Calu3 (cell line): ENCODE results near the gene HIVEP1. TPM values are rescaled to one million over a fixed set of nuclear protein-coding genes. Genes with fewer than 3 reads are reported as not detected.
A peak's percentile ranks its signal among the peaks of the same experiment; 100 is the strongest.

Source experiments
- BruUV-seq: library from RNA; stranded (reverse); fragments of 400-500 nt; replicated peaks from 2 replicates; lab custom pipeline; 2021; lab: Mats Ljungman, UMichigan
- CTCF ChIA-PET: fragments of 300-600 bp; sonication (Branson Sonifier 250); formaldehyde crosslinking; loops from one replicate; lab custom pipeline; 2022; ENCODE audit warnings: antibody characterized with exemption; lab: Charles Lee
- DNase-seq: peaks from one replicate; pipeline ENCODE4 v3.0.0; 2022
- H3K27ac Mint-ChIP-seq: one replicate; pipeline ENCODE4 v1.8.0; 2022; ENCODE audit warnings: mixed read lengths; ENCODE audit not compliant: unreplicated experiment
- H3K27me3 Mint-ChIP-seq: one replicate; pipeline ENCODE4 v1.8.0; 2022; ENCODE audit warnings: mixed read lengths; ENCODE audit not compliant: unreplicated experiment
- H3K36me3 Mint-ChIP-seq: one replicate; pipeline ENCODE4 v1.8.0; 2022; ENCODE audit warnings: mild to moderate bottlenecking, moderate library complexity, mixed read lengths; ENCODE audit not compliant: insufficient read depth, unreplicated experiment
- H3K4me1 Mint-ChIP-seq: one replicate; pipeline ENCODE4 v1.8.0; 2022; ENCODE audit warnings: mild to moderate bottlenecking, low read depth, mixed read lengths; ENCODE audit not compliant: unreplicated experiment
- H3K4me3 Mint-ChIP-seq: one replicate; pipeline ENCODE4 v1.8.0; 2022; ENCODE audit warnings: mild to moderate bottlenecking, low read depth, moderate library complexity, mixed read lengths; ENCODE audit not compliant: unreplicated experiment
- H3K9me3 Mint-ChIP-seq: one replicate; pipeline ENCODE4 v1.8.0; 2022; ENCODE audit warnings: low read depth, mixed read lengths; ENCODE audit not compliant: unreplicated experiment
- CTCF ChIP-seq: fragments of 200-600 bp; IDR thresholded peaks from one replicate; pipeline ENCODE4 v1.8.0; 2022; ENCODE audit warnings: antibody characterized with exemption; ENCODE audit not compliant: unreplicated experiment
- intact Hi-C: fragments of 100-400 bp; cut with micrococcal nuclease; formaldehyde crosslinking; loops from one replicate; pipeline ENCODE4 v1.10.0; 2022; ENCODE audit not compliant: unreplicated experiment
- total RNA-seq: library from RNA; stranded (reverse); gene quantifications from 2 replicates; pipeline ENCODE4 v1.2.3, GENCODE V29; 2022

HIVEP1 gene
- total RNA-seq, 1 experiment from 2014 or later, result 16.1 TPM

GRCh38 chr6:12069891-12070529, 57.9 kb downstream of the HIVEP1 start:
- peaks cover 42% of the 10 kb centered on the region for H3K4me1 Mint-ChIP-seq
- BruUV-seq, result no TSS peak
- no peak overlapping the region for H3K4me3 Mint-ChIP-seq
- H3K9me3 Mint-ChIP-seq, result no peaks in the 10 kb centered on the region
- H3K36me3 Mint-ChIP-seq, result no peaks in the 10 kb centered on the region
- no peak for TF ChIP-seq CTCF
- intact Hi-C loops, result no loop called here
- H3K27ac Mint-ChIP-seq, result no peak overlapping the region
- CTCF ChIA-PET, result no interaction called here
- DNase-seq, result no peak
- H3K27me3 Mint-ChIP-seq, result no peaks in the 10 kb centered on the region

GRCh38 chr6:12071064-12071615, 59.0 kb downstream of the HIVEP1 start:
- H3K36me3 Mint-ChIP-seq, result no peaks in the 10 kb centered on the region
- no peak for DNase-seq
- H3K4me1 Mint-ChIP-seq, result peaks cover 31% of the 10 kb centered on the region
- intact Hi-C loops, result no loop called here
- H3K27me3 Mint-ChIP-seq, result no peaks in the 10 kb centered on the region
- no peaks in the 10 kb centered on the region for H3K9me3 Mint-ChIP-seq
- CTCF ChIA-PET, result no interaction called here
- BruUV-seq, result no TSS peak
- no peak for TF ChIP-seq CTCF
- peak overlapping the region; percentile 39 for H3K27ac Mint-ChIP-seq
- no peak overlapping the region for H3K4me3 Mint-ChIP-seq

- BruUV-seq, result no TSS peak
- Mint-ChIP-seq H3K27me3 (no peaks in the 10 kb centered on the region), H3K9me3 (no peaks in the 10 kb centered on the region), H3K27ac (no peak overlapping the region), H3K4me1 (peaks cover 20% of the 10 kb centered on the region), H3K4me3 (no peak overlapping the region), H3K36me3 (no peaks in the 10 kb centered on the region)
- CTCF ChIA-PET, result no interaction called here
- peak; percentile 16 for TF ChIP-seq CTCF
- intact Hi-C loops, result no loop called here
- no peak for DNase-seq
These were observed 63.0 kb downstream of the HIVEP1 start for GRCh38 chr6:12075067-12075563.

- H3K27me3 Mint-ChIP-seq, result no peaks in the 10 kb centered on the region
- DNase-seq, result no peak
- H3K36me3 Mint-ChIP-seq, result no peaks in the 10 kb centered on the region
- no peak overlapping the region for H3K4me3 Mint-ChIP-seq
- no TSS peak for BruUV-seq
- CTCF ChIA-PET, result no interaction called here
- TF ChIP-seq CTCF, result no peak
- no peak overlapping the region for H3K27ac Mint-ChIP-seq
- no peaks in the 10 kb centered on the region for H3K9me3 Mint-ChIP-seq
- H3K4me1 Mint-ChIP-seq, result peaks cover 5% of the 10 kb centered on the region
- intact Hi-C loops, result no loop called here
These were observed 65.1 kb downstream of the HIVEP1 start for GRCh38 chr6:12077021-12077710.
